WTC11 (cell line): ENCODE results near the gene ZFP3. TPM values are rescaled to one million over a fixed set of nuclear protein-coding genes. Genes with fewer than 3 reads are reported as not detected.
"Not testable (repeated sequence)": the region's sequence is repeated elsewhere in the genome, so short reads cannot be mapped to it uniquely, and the experiment has no call there.

ENCODE experiments used
- ATAC-seq: fragments of 200-7000 bp; cut with Tn5 transposase; 2 replicates; pipeline ENCODE4 v1.10.0; 2021; ENCODE audit warnings: mild to moderate bottlenecking, moderate library complexity
- CTCF ChIA-PET: fragments of 300-600 bp; sonication (Branson Sonifier 250); formaldehyde crosslinking; loops from one replicate; lab custom pipeline; 2021; ENCODE audit warnings: antibody characterized with exemption; lab: Charles Lee
- POLR2A ChIA-PET: fragments of 350-600 bp; sonication (Branson Sonifier 250); formaldehyde crosslinking; loops from one replicate; lab custom pipeline; 2021; ENCODE audit warnings: antibody characterized with exemption; lab: Charles Lee
- DNase-seq: peaks from one replicate; pipeline ENCODE4 v3.0.0; 2021; ENCODE audit warnings: low spot score
- H3K27ac Mint-ChIP-seq: 2 replicates; pipeline ENCODE4 v1.8.0; 2021; ENCODE audit warnings: mixed read lengths
- H3K27me3 Mint-ChIP-seq: 2 replicates; pipeline ENCODE4 v1.8.0; 2021; ENCODE audit warnings: low read depth, mild to moderate bottlenecking, moderate library complexity, mixed read lengths
- H3K36me3 Mint-ChIP-seq: 2 replicates; pipeline ENCODE4 v1.8.0; 2021; ENCODE audit warnings: mixed read lengths
- H3K4me1 Mint-ChIP-seq: 2 replicates; pipeline ENCODE4 v1.8.0; 2022; ENCODE audit warnings: mixed read lengths
- H3K4me3 Mint-ChIP-seq: 2 replicates; pipeline ENCODE4 v1.8.0; 2021; ENCODE audit warnings: mild to moderate bottlenecking, moderate library complexity, mixed read lengths
- H3K9me3 Mint-ChIP-seq: 2 replicates; pipeline ENCODE4 v1.8.0; 2021; ENCODE audit warnings: mixed read lengths
- CREB1 ChIP-seq: sonication (generic); formaldehyde crosslinking; IDR thresholded peaks from 2 replicates; pipeline ENCODE4 v1.8.0; 2023; ENCODE audit warnings: mild to moderate bottlenecking, missing genetic modification reagents
- ESRRA ChIP-seq: sonication (generic); formaldehyde crosslinking; IDR thresholded peaks from 2 replicates; pipeline ENCODE4 v1.8.1; 2022; ENCODE audit warnings: mild to moderate bottlenecking, missing genetic modification reagents, borderline replicate concordance
- PRRX2 ChIP-seq: fragments of 250-450 bp; sonication (Bioruptor Pico); IDR thresholded peaks from 2 replicates; pipeline ENCODE4 v1.8.0; 2021; ENCODE audit warnings: mild to moderate bottlenecking
- RELA ChIP-seq: sonication (generic); formaldehyde crosslinking; IDR thresholded peaks from 2 replicates; pipeline ENCODE4 v1.8.1; 2022; ENCODE audit warnings: missing genetic modification reagents, mild to moderate bottlenecking, borderline replicate concordance
- SOX15 ChIP-seq: fragments of 250-450 bp; sonication (Bioruptor Pico); IDR thresholded peaks from 2 replicates; pipeline ENCODE4 v1.9.0; 2021; ENCODE audit warnings: mild to moderate bottlenecking
- TEAD1 ChIP-seq: sonication (generic); formaldehyde crosslinking; IDR thresholded peaks from 2 replicates; pipeline ENCODE4 v1.8.0; 2022; ENCODE audit warnings: mild to moderate bottlenecking, missing genetic modification reagents
- total RNA-seq: library from RNA; stranded (reverse); gene quantifications from 3 replicates; pipeline ENCODE4 v1.2.3, GENCODE V29; 2021
- TF ChIP-seq, protein P1 (sequence below): sonication (generic); formaldehyde crosslinking; IDR thresholded peaks from 2 replicates; pipeline ENCODE4 v1.8.1; 2022; ENCODE audit warnings: mild to moderate bottlenecking, moderate library complexity, missing genetic modification reagents
- TF ChIP-seq, protein P2 (sequence below): fragments of 250-450 bp; sonication (Bioruptor Pico); IDR thresholded peaks from 2 replicates; pipeline ENCODE4 v2.1.2; 2022; ENCODE audit warnings: mild to moderate bottlenecking, moderate library complexity
- TF ChIP-seq, protein P3 (sequence below): sonication (generic); formaldehyde crosslinking; IDR thresholded peaks from 2 replicates; pipeline ENCODE4 v1.8.0; 2022; ENCODE audit warnings: mild to moderate bottlenecking, missing genetic modification reagents

Gene ZFP3
- total RNA-seq, 1 experiment from 2014 or later, result 0.66 TPM

DNA sequence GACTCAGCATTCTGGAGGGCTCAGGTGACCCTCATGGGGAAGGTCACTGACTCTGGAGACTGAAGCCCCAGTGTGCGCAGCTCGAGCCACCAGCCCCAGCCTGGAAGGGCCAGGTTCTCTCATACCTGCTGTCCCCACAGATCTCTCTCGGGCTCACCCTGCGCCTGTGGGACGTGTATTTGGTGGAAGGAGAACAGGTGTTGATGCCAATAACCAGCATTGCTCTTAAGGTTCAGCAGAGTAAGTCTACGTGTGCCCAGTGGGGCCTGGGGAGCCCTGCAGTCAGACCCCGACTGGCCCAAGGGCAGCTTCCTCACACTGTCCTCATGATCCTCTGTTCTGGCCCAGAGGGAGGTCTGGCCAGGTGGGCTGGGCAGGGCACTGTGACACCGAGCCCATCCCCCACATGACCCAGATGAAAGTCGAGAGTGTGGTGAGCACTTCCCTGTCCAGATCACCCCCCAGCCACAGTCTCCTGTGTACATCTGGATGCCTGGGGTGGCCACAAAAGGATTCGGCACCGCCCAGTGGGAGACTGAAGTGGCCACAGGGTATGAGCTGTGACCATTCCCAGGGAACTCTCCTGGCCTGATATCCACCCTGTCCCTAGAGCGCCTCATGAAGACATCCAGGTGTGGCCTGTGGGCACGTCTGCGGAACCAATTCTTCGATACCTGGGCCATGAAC is 59.4 kb downstream of the ZFP3 start:
- CTCF ChIA-PET, ATAC-seq, H3K36me3 Mint-ChIP-seq, H3K9me3 Mint-ChIP-seq, DNase-seq, H3K27ac Mint-ChIP-seq, H3K27me3 Mint-ChIP-seq, POLR2A ChIA-PET, H3K4me1 Mint-ChIP-seq, H3K4me3 Mint-ChIP-seq: not testable (repeated sequence)

DNA sequence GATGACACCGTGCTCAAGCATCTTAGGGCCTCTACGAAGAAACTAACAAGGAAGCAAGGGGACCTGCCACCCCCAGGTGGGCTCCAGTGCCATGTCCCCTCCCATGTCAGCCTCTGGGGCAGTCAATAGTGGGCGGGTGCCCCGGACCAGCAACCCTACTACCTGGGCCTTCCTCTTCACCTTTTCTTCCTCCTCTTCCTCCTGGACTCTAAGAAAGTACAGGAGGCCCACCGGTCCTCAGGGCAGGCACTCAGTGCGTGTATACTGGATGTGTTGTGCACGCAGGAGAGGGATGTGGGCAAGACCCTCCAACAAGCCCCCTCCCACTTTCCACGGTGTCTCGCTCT is 59.9 kb downstream of the ZFP3 start:
- H3K4me1 Mint-ChIP-seq, DNase-seq, CTCF ChIA-PET, H3K9me3 Mint-ChIP-seq, POLR2A ChIA-PET, H3K4me3 Mint-ChIP-seq, H3K36me3 Mint-ChIP-seq, H3K27ac Mint-ChIP-seq, H3K27me3 Mint-ChIP-seq, ATAC-seq: not testable (repeated sequence)

DNA sequence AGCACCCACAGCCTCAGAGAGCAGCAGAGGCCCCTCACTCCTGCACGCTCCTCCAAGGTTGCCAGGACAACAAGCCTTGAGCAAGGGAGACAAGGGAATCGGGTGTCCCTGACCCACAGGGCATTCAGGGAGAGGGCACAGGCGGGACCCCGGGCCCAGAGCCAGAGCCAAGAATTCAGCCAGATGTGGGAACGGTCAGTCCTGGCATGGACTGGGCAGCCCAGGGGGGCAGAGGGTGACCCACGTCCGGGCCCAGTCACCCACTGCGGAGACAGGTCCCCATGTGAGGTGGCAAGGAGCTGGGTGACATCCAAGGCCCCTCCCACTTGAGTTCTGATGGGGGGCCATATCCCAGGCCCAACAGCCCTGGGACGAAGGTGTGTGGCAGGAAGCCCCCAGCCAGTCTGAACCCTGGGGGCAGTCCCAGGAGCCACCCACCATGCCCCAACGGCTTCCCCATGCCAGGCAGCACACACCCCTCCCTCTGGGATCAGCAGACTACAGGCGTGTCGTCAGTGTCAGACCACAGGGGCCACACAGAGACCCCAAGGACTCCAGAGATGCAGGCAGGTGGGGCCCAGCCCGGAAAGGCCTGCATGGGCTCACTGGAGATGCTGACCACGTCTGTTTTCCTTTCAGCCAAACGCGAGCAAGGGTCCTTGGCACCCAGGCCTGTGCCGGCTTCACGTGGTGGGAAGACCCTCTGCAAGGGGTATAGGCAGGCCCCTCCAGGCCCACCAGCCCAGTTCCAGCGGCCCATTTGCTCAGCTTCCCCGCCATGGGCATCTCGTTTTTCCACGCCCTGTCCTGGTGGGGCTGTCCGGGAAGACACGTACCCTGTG is 60.6 kb downstream of the ZFP3 start:
- peaks cover 4% of the 10 kb centered on the region for H3K9me3 Mint-ChIP-seq
- H3K27ac Mint-ChIP-seq, result no peak overlapping the region
- TF ChIP-seq, protein P1, sequence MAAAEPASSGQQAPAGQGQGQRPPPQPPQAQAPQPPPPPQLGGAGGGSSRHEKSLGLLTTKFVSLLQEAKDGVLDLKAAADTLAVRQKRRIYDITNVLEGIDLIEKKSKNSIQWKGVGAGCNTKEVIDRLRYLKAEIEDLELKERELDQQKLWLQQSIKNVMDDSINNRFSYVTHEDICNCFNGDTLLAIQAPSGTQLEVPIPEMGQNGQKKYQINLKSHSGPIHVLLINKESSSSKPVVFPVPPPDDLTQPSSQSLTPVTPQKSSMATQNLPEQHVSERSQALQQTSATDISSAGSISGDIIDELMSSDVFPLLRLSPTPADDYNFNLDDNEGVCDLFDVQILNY (CRISPR knock-in tag), result no peak
- TF ChIP-seq, protein P2, sequence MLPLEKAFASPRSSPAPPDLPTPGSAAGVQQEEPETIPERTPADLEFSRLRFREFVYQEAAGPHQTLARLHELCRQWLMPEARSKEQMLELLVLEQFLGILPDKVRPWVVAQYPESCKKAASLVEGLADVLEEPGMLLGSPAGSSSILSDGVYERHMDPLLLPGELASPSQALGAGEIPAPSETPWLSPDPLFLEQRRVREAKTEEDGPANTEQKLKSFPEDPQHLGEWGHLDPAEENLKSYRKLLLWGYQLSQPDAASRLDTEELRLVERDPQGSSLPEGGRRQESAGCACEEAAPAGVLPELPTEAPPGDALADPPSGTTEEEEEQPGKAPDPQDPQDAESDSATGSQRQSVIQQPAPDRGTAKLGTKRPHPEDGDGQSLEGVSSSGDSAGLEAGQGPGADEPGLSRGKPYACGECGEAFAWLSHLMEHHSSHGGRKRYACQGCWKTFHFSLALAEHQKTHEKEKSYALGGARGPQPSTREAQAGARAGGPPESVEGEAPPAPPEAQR, result no peak
- no peak for TF ChIP-seq PRRX2 (CRISPR knock-in tag)
- TF ChIP-seq, all 79 proteins: peak for 0
- POLR2A ChIA-PET, result no interaction called here
- no peak for ATAC-seq
- Mint-ChIP-seq H3K4me1 (no peaks in the 10 kb centered on the region), H3K36me3 (no peaks in the 10 kb centered on the region), H3K4me3 (no peak overlapping the region), H3K27me3 (no peaks in the 10 kb centered on the region; the same call in 1 of the 2 replicates)
- DNase-seq, result no peak
- CTCF ChIA-PET, result no interaction called here

DNA sequence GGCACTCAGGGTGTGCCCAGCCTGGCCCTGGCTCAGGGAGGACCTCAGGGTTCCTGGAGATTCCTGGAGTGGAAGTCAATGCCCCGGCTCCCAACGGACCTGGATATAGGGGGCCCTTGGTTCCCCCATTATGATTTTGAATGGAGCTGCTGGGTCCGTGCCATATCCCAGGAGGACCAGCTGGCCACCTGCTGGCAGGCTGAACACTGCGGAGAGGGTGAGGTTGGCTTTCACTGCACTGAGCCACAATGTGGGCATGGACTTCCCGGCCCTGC is 61.1 kb downstream of the ZFP3 start:
- ChIA-PET POLR2A (no interaction called here), CTCF (no interaction called here)
- no peak for DNase-seq
- no peak overlapping the region for H3K4me3 Mint-ChIP-seq
- H3K27me3 Mint-ChIP-seq, result no peaks in the 10 kb centered on the region; the same call in 1 of the 2 replicates
- no peak for TF ChIP-seq TEAD1
- TF ChIP-seq, protein P2, result no peak
- TF ChIP-seq CREB1 (CRISPR knock-in tag), result no peak
- TF ChIP-seq, protein P3, sequence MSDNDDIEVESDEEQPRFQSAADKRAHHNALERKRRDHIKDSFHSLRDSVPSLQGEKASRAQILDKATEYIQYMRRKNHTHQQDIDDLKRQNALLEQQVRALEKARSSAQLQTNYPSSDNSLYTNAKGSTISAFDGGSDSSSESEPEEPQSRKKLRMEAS (CRISPR knock-in tag), result no peak
- no peak for TF ChIP-seq SOX15 (CRISPR knock-in tag)
- no peak for TF ChIP-seq ESRRA
- TF ChIP-seq, protein P1 (CRISPR knock-in tag), result no peak
- no peak for TF ChIP-seq RELA (CRISPR knock-in tag)
- TF ChIP-seq, all 79 proteins: peak for 0
- Mint-ChIP-seq H3K27ac (no peak overlapping the region), H3K9me3 (peaks cover 4% of the 10 kb centered on the region), H3K4me1 (no peaks in the 10 kb centered on the region), H3K36me3 (no peaks in the 10 kb centered on the region)
- no peak for ATAC-seq

DNA sequence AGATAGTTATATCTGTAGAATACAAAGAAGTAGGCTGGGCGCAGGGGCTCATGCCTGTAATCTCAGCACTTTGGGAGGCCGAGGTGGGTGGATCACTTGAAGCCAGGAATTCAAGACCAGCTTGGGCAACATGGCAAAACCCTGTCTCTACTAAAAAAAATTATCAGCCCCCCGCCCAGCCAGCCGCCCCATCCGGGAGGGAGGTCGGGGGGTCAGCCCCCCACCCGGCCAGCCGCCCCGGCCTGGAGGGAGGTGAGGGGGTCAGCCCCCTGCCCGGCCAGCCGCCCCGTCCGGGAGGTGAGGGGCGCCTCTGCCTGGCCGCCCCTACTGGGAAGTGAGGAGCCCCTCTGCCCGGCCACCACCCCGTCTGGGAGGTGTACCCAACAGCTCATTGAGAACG is 64.6 kb downstream of the ZFP3 start:
- H3K36me3 Mint-ChIP-seq, H3K4me1 Mint-ChIP-seq, POLR2A ChIA-PET, H3K4me3 Mint-ChIP-seq, H3K9me3 Mint-ChIP-seq, H3K27me3 Mint-ChIP-seq, CTCF ChIA-PET, H3K27ac Mint-ChIP-seq, ATAC-seq, DNase-seq: not testable (repeated sequence)

Other genes starting within 250 kb of the ZFP3 start
- 92.1 to 105 TPM (median 96.2 TPM) in 3 replicates for gene MINK1, start 245.1 kb upstream of the ZFP3 start, total RNA-seq
- 8.2 to 8.7 TPM (median 8.7 TPM) in 3 replicates for gene C17orf107, start 178.9 kb upstream of the ZFP3 start, total RNA-seq
- gene CHRNE, start 175.4 kb upstream of the ZFP3 start, total RNA-seq, result 0.64 to 0.78 TPM (median 0.70 TPM) in 3 replicates
- gene GP1BA, start 146.2 kb upstream of the ZFP3 start, total RNA-seq, result not detected in 3 replicates
- gene SLC25A11, start 138.4 kb upstream of the ZFP3 start, total RNA-seq, result 73.7 to 83.3 TPM (median 76.8 TPM) in 3 replicates
- gene RNF167, start 138.2 kb upstream of the ZFP3 start, total RNA-seq, result 121 to 143 TPM (median 122 TPM) in 3 replicates
- gene PFN1, start 129.9 kb upstream of the ZFP3 start, total RNA-seq, result 1,289 to 1,315 TPM (median 1,307 TPM) in 3 replicates
- gene ENO3, start 127.3 kb upstream of the ZFP3 start, total RNA-seq, result 30.9 to 40.3 TPM (median 37.7 TPM) in 3 replicates
- 97.3 to 103 TPM (median 101 TPM) in 3 replicates for gene SPAG7, start 110.7 kb upstream of the ZFP3 start, total RNA-seq
- gene CAMTA2, start 90.8 kb upstream of the ZFP3 start, total RNA-seq, result 9.2 to 14.2 TPM (median 12.3 TPM) in 3 replicates
- 0.61 to 1.1 TPM (median 1.1 TPM) in 3 replicates for gene INCA1, start 80.9 kb upstream of the ZFP3 start, total RNA-seq
- 112 to 130 TPM (median 115 TPM) in 3 replicates for gene KIF1C, start 80.5 kb upstream of the ZFP3 start, total RNA-seq
- gene SLC52A1, start 43.0 kb upstream of the ZFP3 start, total RNA-seq, result 0.78 to 1.1 TPM (median 0.99 TPM) in 3 replicates
- gene ZNF232, start 33.4 kb downstream of the ZFP3 start, total RNA-seq, result 19.2 to 23.1 TPM (median 21.7 TPM) in 3 replicates
- gene USP6, start 37.6 kb downstream of the ZFP3 start, total RNA-seq, result 0.20 to 0.25 TPM (median 0.23 TPM) in 3 replicates
- gene ZNF594, start 113.4 kb downstream of the ZFP3 start, total RNA-seq, result 9.5 to 11.6 TPM (median 10.1 TPM) in 3 replicates
- gene SCIMP, start 156.4 kb downstream of the ZFP3 start, total RNA-seq, result not detected in 3 replicates
- 37.7 to 42.0 TPM (median 40.9 TPM) in 3 replicates for gene RABEP1, start 203.8 kb downstream of the ZFP3 start, total RNA-seq